HG02970 (cell line): ENCODE measurements around the gene SP2.

Experiments
- ATAC-seq: cut with Tn5 transposase; IDR thresholded peaks from one replicate; pipeline ENCODE4 v1.9.1; 2021; ENCODE audit warnings: mild to moderate bottlenecking, moderate library complexity, moderate number of reproducible peaks; ENCODE audit not compliant: unreplicated experiment, low FRiP score

The SP2 gene

GRCh38 chr17:47869114-47869513, 26.9 kb upstream of the SP2 start:
- ATAC-seq: no peak

GRCh38 chr17:47870056-47870455, 26.0 kb upstream of the SP2 start:
- no peak for ATAC-seq

DNA sequence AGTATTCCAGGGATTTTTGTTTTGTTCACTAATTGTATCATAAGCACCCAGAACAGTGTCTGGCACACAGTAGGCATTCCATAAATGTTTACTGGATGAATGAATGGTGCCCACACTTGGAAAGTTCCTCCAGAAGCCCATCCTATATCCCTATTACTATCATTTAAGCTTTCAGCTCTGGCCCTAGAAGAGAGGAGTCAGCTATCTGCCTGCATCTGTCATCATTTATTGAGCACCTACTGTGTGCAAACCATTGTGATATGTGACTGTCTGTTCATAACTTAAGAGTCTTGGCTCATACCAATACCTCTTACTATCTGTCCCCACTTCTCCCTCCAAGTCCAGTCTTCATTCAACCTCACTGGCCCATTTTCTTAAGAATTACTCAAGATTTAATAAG, 25.0 kb upstream of the SP2 start:
- no peak for ATAC-seq

- no peak for ATAC-seq
Measured at GRCh38 chr17:47872019-47872650, 23.9 kb upstream of the SP2 start.

DNA sequence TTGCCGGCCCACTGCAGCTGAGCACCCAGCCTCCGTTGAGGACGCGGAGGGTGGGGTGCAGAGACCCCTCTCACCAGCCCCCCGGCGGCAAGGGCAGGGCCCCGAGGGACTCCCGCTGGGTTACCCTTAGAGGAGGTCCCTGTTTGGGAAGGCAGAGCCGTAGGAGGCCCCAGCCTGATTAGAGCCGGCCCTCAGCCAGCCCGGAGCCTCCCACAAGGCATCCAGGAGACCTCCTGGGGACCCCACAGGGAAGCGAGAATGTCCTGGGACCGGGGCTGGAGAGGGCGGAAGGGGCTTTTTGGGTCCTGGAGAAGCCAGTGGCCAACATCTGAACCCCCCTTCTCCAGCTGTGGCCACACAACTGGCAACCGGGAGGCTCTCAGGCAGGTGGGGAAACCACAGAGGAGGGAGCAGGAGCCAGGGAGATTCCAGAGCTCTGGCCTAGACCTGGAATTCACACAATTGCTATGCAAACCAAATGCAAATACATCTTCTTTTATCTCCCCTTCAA, 23.3 kb upstream of the SP2 start:
- no peak for ATAC-seq

- no peak for ATAC-seq
Measured at GRCh38 chr17:47873200-47874090, 22.6 kb upstream of the SP2 start.

GRCh38 chr17:47875011-47875985, 20.7 kb upstream of the SP2 start:
- no peak for ATAC-seq

DNA sequence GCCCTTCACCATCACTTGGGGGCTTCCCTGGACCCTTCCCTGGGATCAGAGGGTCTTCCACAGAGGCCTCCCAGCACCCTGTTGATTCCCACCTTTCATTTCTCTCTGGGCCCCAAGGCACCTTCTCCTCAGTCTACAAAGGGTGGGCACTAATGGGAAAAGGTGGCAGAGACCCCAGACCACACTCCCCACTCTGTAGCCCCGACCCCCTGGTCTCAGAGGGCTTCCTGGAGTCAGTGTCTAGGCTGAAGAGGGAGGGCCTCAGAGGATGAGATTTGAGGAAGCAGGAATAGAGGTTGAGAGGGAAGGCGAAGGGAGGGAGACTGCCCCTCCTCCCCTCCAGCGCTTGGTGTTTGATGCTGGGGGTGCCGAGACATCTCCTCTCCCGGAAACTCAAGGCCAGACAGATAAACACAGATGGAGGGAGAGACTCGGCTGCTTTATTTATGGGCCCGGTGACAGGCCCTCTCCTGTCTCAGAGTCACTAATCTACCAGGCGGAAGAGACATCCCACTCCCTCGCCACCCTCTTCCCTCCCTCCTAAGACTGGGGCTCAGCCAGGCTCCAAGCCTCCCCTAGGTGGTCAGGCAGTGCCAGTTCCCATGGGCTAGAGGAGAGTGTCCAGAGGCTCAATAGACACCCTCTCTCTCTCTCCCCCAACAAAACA, 18.5 kb upstream of the SP2 start:
- no peak for ATAC-seq

- no peak for ATAC-seq
Measured at GRCh38 chr17:47878203-47879027, 17.6 kb upstream of the SP2 start.

DNA sequence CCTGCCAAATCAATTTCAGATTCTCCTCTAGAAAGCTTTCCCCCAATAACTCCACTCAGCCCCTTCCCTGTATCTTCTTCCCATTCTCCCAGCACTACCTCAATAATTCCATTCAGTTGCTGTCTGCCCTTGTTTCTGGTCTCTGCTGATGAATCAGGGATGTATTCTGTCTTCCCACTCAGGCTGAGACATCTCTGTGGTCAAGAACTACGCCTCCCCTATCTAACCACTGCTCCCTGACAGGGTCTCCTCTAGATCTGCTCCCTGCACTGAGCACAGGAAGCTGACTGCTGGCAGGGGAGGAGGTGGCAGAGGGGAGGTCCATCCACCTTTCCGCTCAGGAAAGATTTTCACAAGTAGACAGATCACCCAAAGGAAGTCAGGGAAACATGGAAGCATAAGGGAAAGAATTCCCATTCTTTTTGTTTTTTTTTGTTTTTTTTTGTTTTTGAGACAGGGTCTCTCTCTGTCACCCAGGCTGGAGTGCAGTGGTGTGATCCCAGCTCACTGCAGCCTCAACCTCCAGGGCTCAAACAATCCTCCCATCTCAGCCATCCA, 16.9 kb upstream of the SP2 start:
- ATAC-seq: no peak

DNA sequence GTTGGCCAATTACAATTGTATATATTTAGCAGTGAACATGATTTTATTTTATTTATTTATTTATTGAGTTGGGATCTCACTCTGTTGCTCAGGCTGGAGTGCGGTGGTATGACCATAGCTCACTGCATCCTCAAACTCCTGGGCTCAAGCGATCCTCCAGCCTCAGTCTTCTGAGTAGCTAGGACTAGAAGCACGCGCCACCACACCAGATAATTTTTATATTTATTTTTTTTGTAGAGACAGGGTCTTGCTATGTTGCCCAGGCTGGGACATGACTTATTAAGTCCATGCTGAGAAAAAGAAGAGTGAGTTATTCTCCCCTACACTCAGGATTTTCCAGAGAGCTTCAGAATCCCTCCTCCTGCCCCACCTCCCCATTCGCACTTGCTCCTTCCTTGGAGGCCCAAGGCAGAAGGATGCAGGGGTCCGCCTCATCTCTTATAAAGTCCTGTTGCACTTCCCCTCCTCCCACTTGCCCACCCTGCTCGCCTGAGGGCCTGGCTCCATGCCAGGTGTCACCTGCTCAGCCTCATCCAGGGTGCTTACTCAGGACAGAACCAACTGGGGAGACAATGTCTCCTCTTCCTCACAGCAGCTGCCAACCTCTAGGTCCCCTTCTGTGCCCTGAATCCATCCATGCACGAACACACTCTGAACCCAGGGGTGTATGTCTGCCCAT, 16.1 kb upstream of the SP2 start:
- ATAC-seq: no peak

GRCh38 chr17:47882247-47882646, 13.8 kb upstream of the SP2 start:
- ATAC-seq: no peak

DNA sequence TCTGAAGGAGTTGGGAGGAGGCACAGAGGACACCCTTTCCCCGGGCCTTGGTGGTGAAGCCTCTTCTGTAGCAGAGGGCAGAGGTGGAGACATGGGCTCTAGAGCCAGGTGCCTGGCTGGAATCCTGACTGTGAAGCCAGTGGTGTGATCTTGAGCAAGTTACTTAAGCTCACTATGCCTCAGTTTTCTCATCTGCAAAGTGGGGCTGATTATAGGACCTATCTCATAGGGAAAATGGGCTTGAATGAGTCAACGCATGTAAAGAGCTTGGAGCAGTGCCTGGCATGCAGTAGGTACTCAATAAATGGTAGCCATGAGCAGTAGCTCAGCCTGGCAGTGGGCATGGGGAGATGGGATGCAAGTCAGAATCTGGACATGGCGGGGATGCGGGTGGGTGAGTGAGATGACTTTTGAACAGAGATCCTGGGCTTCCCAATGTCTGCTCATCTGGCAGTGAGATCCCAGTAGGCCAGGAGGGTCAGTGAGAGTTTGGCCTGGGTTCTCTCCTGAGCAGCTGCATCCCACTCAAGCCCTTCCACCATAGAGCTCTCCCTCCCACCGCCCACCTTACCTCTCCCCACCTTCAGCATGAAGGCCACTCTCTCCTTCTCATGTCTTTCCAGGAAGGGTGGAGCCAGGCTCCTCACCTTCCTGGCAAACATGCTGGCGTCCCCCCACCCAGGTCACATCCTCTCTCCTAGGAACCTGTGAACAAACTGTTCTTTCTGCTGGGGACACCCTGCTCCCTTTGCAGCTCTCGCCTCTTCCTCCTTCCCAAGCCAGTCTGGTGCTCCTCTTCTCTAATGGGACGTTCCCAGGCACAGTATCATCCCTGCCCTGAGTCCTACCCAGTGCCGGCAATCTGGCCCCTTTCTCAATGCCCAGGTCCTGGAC, 13.1 kb upstream of the SP2 start:
- ATAC-seq: no peak

- no peak for ATAC-seq
Measured at GRCh38 chr17:47883589-47884426, 12.2 kb upstream of the SP2 start.

DNA sequence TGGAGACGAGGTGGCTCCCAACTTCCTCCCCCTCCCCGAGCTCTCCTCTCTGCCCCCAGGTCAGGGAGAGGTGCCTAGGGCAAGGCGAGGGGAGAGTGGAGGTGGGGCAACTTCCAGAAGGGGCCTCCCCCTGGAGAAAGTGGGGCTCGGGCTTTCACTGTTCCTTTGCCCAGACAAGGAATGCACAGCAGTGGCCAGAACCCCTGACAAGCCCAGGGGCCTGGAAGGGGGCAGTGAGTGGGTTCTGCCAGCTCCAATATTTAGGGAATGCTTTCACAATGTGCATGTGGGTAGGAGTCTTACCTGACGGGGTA, 11.7 kb upstream of the SP2 start:
- ATAC-seq: no peak

DNA sequence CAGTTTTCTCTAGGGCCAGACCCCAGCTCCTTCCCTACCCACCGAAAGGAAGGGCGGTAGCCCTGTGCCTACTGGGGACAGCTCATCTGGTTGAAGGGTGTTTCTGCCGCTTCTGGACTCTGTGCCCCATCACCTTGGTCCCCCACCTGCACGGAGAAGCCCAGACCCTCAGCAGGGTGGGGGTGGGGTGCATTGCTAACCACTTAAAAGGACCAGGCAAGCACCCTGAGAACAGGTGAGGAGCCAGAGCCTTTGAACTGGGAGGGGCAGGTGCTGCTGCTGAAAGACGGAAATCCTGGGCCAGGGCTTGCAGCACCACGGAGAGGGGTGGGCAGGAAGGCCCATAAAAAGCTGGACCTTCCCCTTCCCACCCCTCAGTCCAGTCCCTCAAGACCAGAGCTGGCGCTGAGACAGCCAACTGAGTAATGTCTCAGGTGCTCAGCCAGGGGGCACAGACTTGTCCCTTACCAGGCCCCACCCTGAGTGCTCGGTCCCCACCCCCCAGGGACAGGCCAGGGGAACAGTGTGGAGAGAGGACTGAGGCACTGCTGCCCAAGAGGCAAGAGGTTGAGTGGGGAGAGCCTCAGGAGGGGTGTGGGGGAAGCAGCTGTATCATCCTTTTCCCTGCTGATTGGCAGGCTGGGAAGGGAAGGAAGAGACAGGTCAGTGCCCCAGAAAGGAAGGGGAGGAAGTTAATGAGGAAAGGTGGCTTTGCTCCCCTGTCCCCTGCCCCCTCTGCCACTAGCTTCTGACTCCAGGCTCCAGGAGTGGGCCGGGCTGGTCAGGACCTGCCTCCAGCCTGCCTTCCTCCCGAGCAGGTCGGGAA, 10.9 kb upstream of the SP2 start:
- no peak for ATAC-seq
